H9 (cell line): ENCODE data around the gene VPS45. TPM values are rescaled to one million over a fixed set of nuclear protein-coding genes. Genes with fewer than 3 reads are reported as not detected.
"Not testable (repeated sequence)": the region's sequence is repeated elsewhere in the genome, so short reads cannot be mapped to it uniquely, and the experiment has no call there.

Source experiments
- DNase-seq: peaks from one replicate; pipeline ENCODE4 v3.0.0-alpha.2; 2017
- H2AFZ ChIP-seq: one replicate; pipeline ENCODE4 v1.6.1; 2013; ENCODE audit warnings: mild to moderate bottlenecking, low read length, control low read depth, moderate library complexity
- H2AK5ac ChIP-seq: 2 replicates; pipeline ENCODE4 v1.6.1; 2013; ENCODE audit warnings: low read length, control low read depth, mixed read lengths; ENCODE audit not compliant: insufficient read length
- H2BK120ac ChIP-seq: one replicate; pipeline ENCODE4 v1.6.1; 2013; ENCODE audit warnings: low read depth, mild to moderate bottlenecking, low read length, control low read depth, inconsistent platforms; ENCODE audit not compliant: poor library complexity, severe bottlenecking
- H2BK12ac ChIP-seq: 2 replicates; pipeline ENCODE4 v1.6.1; 2013; ENCODE audit warnings: low read length, control low read depth, mixed read lengths, low read depth; ENCODE audit not compliant: insufficient read length
- H2BK15ac ChIP-seq: 2 replicates; pipeline ENCODE4 v1.6.1; 2013; ENCODE audit warnings: low read depth, low read length, control low read depth
- H2BK20ac ChIP-seq: one replicate; pipeline ENCODE4 v1.6.1; 2013; ENCODE audit warnings: low read depth, mild to moderate bottlenecking, low read length, control low read depth, inconsistent platforms; ENCODE audit not compliant: poor library complexity, severe bottlenecking
- H2BK5ac ChIP-seq: 2 replicates; pipeline ENCODE4 v1.6.1; 2013; ENCODE audit warnings: low read length, control low read depth, mixed read lengths; ENCODE audit not compliant: insufficient read length
- H3K14ac ChIP-seq: 2 replicates; pipeline ENCODE4 v1.6.1; 2013; ENCODE audit warnings: low read length, control low read depth; ENCODE audit not compliant: insufficient read depth
- H3K18ac ChIP-seq: 2 replicates; pipeline ENCODE4 v1.6.1; 2013; ENCODE audit warnings: low read depth, mild to moderate bottlenecking, mixed read lengths, low read length, control low read depth; ENCODE audit not compliant: insufficient read length
- H3K23ac ChIP-seq: 2 replicates; pipeline ENCODE4 v1.6.1; 2013; ENCODE audit warnings: low read length, control low read depth, mixed read lengths, low read depth; ENCODE audit not compliant: insufficient read length
- H3K23me2 ChIP-seq: 2 replicates; pipeline ENCODE4 v1.6.1; 2013; ENCODE audit warnings: low read depth, mild to moderate bottlenecking, mixed read lengths, low read length, control low read depth; ENCODE audit not compliant: insufficient read length, poor library complexity, severe bottlenecking
- H3K27ac ChIP-seq: 2 replicates; pipeline ENCODE4 v1.5.1; 2013; ENCODE audit warnings: low read length, control low read depth, mixed read lengths, low read depth; ENCODE audit not compliant: insufficient read length
- H3K27me3 ChIP-seq: 2 replicates; pipeline ENCODE4 v1.6.1; 2013; ENCODE audit warnings: low read length, control low read depth, inconsistent platforms; ENCODE audit not compliant: insufficient read depth
- H3K4ac ChIP-seq: 2 replicates; pipeline ENCODE4 v1.6.1; 2013; ENCODE audit warnings: low read depth, mild to moderate bottlenecking, control low read depth, inconsistent platforms, low read length, moderate library complexity
- H3K4me1 ChIP-seq: 2 replicates; pipeline ENCODE4 v1.6.1; 2013; ENCODE audit warnings: low read length, control low read depth, inconsistent platforms; ENCODE audit not compliant: insufficient read depth
- H3K4me2 ChIP-seq: 2 replicates; pipeline ENCODE4 v1.6.1; 2013; ENCODE audit warnings: low read length, control low read depth, mixed read lengths; ENCODE audit not compliant: insufficient read length, insufficient read depth
- H3K56ac ChIP-seq: 2 replicates; pipeline ENCODE4 v1.6.1; 2013; ENCODE audit warnings: low read depth, mild to moderate bottlenecking, mixed read lengths, low read length, control low read depth; ENCODE audit not compliant: insufficient read length
- H3K79me1 ChIP-seq: 2 replicates; pipeline ENCODE4 v1.6.1; 2013; ENCODE audit warnings: low read depth, mild to moderate bottlenecking, moderate library complexity, low read length, control low read depth, inconsistent platforms; ENCODE audit not compliant: insufficient read depth, poor library complexity, severe bottlenecking
- H3K79me2 ChIP-seq: 2 replicates; pipeline ENCODE4 v1.6.1; 2013; ENCODE audit warnings: low read length, control low read depth, inconsistent platforms; ENCODE audit not compliant: insufficient read depth
- H3K9ac ChIP-seq: 2 replicates; pipeline ENCODE4 v1.6.1; 2013; ENCODE audit warnings: low read length, control low read depth, mixed read lengths; ENCODE audit not compliant: insufficient read length; ENCODE audit errors: extremely low read depth
- H3K9me3 ChIP-seq: one replicate; pipeline ENCODE4 v1.6.1; 2013; ENCODE audit warnings: low read depth, low read length, inconsistent platforms; ENCODE audit not compliant: control insufficient read depth
- H3T11ph ChIP-seq: one replicate; pipeline ENCODE4 v1.6.1; 2013; ENCODE audit warnings: mild to moderate bottlenecking, low read length, control low read depth, inconsistent platforms
- H4K20me1 ChIP-seq: one replicate; pipeline ENCODE4 v1.6.1; 2013; ENCODE audit not compliant: control insufficient read depth, insufficient read length, insufficient read depth
- H4K5ac ChIP-seq: 2 replicates; pipeline ENCODE4 v1.6.1; 2013; ENCODE audit warnings: low read depth, mild to moderate bottlenecking, mixed read lengths, low read length, control low read depth; ENCODE audit not compliant: insufficient read length
- H4K8ac ChIP-seq: replicated peaks from 2 replicates; pipeline ENCODE4 v1.6.1; 2013; ENCODE audit warnings: low read length, control low read depth, mixed read lengths, low read depth; ENCODE audit not compliant: insufficient read length
- H4K91ac ChIP-seq: 2 replicates; pipeline ENCODE4 v1.6.1; 2013; ENCODE audit warnings: low read depth, mild to moderate bottlenecking, moderate library complexity, mixed read lengths, low read length, control low read depth; ENCODE audit not compliant: insufficient read length
- H3K27ac Mint-ChIP-seq, 3 experiments: 2 replicates in 2 of 3; 3 replicates in 1 of 3; pipeline ENCODE4 v1.8.0; 2020 to 2021; ENCODE audit warnings: mixed read lengths in 3 of 3, mild to moderate bottlenecking in 1 of 3, moderate library complexity in 1 of 3
- H3K27me3 Mint-ChIP-seq: 2 replicates; pipeline ENCODE4 v1.8.0; 2021; ENCODE audit warnings: low read depth, mild to moderate bottlenecking, moderate library complexity, mixed read lengths
- H3K36me3 Mint-ChIP-seq, 3 experiments: 2 replicates in 2 of 3; 3 replicates in 1 of 3; pipeline ENCODE4 v1.8.0; 2020 to 2021; ENCODE audit warnings: low read depth in 3 of 3, mixed read lengths in 3 of 3; ENCODE audit not compliant: insufficient read depth in 1 of 3
- H3K4me1 Mint-ChIP-seq, 2 experiments: 2 replicates each; pipeline ENCODE4 v1.8.0; 2020; ENCODE audit warnings: mixed read lengths in 2 of 2
- H3K4me3 Mint-ChIP-seq, 2 experiments: 2 replicates in 1 of 2; 3 replicates in 1 of 2; pipeline ENCODE4 v1.8.0; 2020 to 2021; ENCODE audit warnings: mild to moderate bottlenecking in 2 of 2, mixed read lengths in 2 of 2, moderate library complexity in 1 of 2
- H3K9me3 Mint-ChIP-seq, 2 experiments: 2 replicates in 1 of 2; 3 replicates in 1 of 2; pipeline ENCODE4 v1.8.0; 2020; ENCODE audit warnings: mild to moderate bottlenecking in 2 of 2, mixed read lengths in 2 of 2, moderate library complexity in 1 of 2
- WGBS: extraction: QIAGEN DNeasy Blood & Tissue Kit; methylation state at CpG from one replicate; pipeline ENCODE4 v1.1.7; 2013; ENCODE audit warnings: missing lambda C conversion rate, low lambda C conversion rate, mixed read lengths; ENCODE audit not compliant: insufficient read length; ENCODE audit errors: extremely low coverage; 5-methylcytosine and 5-hydroxymethylcytosine counted together
- total RNA-seq: library from RNA; stranded (reverse); gene quantifications from 2 replicates; pipeline ENCODE4 v1.2.1, GENCODE V29; 2021
- TF ChIP-seq, protein P1 (sequence below): fragments of 200-600 bp; sonication (generic); conservative IDR thresholded peaks from 3 replicates; pipeline ENCODE4 v1.8.0; 2021; ENCODE audit warnings: antibody characterized with exemption, mild to moderate bottlenecking

Gene VPS45
- total RNA-seq, 1 experiment from 2014 or later, result 31.8 TPM

DNA sequence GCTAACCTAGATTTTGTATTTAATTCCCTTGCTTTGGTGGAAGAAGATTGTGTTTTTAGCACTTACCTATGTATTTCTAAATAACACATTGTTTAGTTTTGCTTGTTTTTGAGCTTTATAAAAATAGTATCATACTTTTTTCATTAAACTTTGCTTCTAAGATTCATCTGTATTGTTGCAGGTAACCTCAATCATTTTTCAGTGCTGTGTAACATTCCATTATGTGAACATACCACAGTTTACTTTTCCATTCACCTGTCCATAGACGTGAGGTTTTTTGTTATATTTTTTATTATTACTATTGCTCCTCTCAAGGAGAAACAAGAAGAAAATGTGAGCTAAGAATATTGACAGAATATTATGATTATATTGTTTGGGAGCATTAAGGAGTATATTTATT, 67.0 kb downstream of the VPS45 start:
- no peak overlapping the region for H3K4me3 Mint-ChIP-seq
- H3K18ac ChIP-seq, result no peak overlapping the region
- H3T11ph ChIP-seq, result no peak overlapping the region
- H4K8ac ChIP-seq, result no peak overlapping the region
- no peaks in the 10 kb centered on the region for H3K4me1 ChIP-seq
- no peak overlapping the region for H2BK20ac ChIP-seq
- H3K27me3 ChIP-seq, result no peaks in the 10 kb centered on the region
- H4K5ac ChIP-seq, result no peak overlapping the region
- no peak overlapping the region for H2BK12ac ChIP-seq
- TF ChIP-seq, protein P1, sequence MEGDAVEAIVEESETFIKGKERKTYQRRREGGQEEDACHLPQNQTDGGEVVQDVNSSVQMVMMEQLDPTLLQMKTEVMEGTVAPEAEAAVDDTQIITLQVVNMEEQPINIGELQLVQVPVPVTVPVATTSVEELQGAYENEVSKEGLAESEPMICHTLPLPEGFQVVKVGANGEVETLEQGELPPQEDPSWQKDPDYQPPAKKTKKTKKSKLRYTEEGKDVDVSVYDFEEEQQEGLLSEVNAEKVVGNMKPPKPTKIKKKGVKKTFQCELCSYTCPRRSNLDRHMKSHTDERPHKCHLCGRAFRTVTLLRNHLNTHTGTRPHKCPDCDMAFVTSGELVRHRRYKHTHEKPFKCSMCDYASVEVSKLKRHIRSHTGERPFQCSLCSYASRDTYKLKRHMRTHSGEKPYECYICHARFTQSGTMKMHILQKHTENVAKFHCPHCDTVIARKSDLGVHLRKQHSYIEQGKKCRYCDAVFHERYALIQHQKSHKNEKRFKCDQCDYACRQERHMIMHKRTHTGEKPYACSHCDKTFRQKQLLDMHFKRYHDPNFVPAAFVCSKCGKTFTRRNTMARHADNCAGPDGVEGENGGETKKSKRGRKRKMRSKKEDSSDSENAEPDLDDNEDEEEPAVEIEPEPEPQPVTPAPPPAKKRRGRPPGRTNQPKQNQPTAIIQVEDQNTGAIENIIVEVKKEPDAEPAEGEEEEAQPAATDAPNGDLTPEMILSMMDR, result no peak
- no peaks in the 10 kb centered on the region for H3K79me2 ChIP-seq
- no peak overlapping the region for H3K27ac ChIP-seq
- H3K79me1 ChIP-seq, result no peaks in the 10 kb centered on the region
- no peak overlapping the region for H3K23ac ChIP-seq
- H3K27me3 Mint-ChIP-seq, result no peaks in the 10 kb centered on the region
- no peaks in the 10 kb centered on the region for H3K36me3 Mint-ChIP-seq
- H2AFZ ChIP-seq, result no peak overlapping the region
- H4K20me1 ChIP-seq, result no peaks in the 10 kb centered on the region
- no peak overlapping the region for H2BK5ac ChIP-seq
- no CpG with 5 or more reads among the region's 1 CpG for WGBS
- no peak for DNase-seq
- H3K27ac Mint-ChIP-seq, result no peak overlapping the region
- no peak overlapping the region for H2BK15ac ChIP-seq
- H3K14ac ChIP-seq, result no peak overlapping the region
- H3K23me2 ChIP-seq, result no peaks in the 10 kb centered on the region
- no peaks in the 10 kb centered on the region; a peak in 1 of 5 replicates for H3K9me3 Mint-ChIP-seq
- H3K4me1 Mint-ChIP-seq, result no peaks in the 10 kb centered on the region
- no peaks in the 10 kb centered on the region for H3K9me3 ChIP-seq
- no peak overlapping the region for H3K4ac ChIP-seq
- H2AK5ac ChIP-seq, result no peak overlapping the region
- H3K9ac ChIP-seq, result no peak overlapping the region
- H3K56ac ChIP-seq, result no peak overlapping the region
- no peak overlapping the region for H4K91ac ChIP-seq
- H3K4me2 ChIP-seq, result no peak overlapping the region
- no peak overlapping the region for H2BK120ac ChIP-seq

DNA sequence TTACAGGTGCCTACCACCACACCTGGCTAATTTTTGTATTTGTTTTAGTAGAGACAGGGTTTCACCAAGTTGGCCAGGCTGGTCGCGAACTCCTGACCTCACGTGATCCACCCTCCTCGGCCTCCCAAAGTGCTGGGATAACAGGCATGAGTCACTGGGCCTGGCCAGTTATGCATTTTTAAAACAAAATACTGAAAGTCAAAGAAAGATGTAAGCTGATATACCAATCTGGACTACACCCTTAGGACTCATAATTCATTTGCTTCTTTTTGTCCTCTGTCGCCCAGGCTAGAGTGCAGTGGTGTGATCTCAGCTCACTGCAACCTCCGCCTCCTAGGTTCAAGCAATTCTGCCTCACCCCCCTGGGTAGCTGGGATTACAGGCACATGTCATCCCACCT, 67.8 kb downstream of the VPS45 start:
- H2BK5ac ChIP-seq, DNase-seq, H3K27me3 ChIP-seq, H3T11ph ChIP-seq, H3K36me3 Mint-ChIP-seq, H3K27me3 Mint-ChIP-seq, H2BK15ac ChIP-seq, H3K4ac ChIP-seq, H4K8ac ChIP-seq, H3K23me2 ChIP-seq, H2BK12ac ChIP-seq, H3K27ac ChIP-seq, H3K9me3 Mint-ChIP-seq, H3K23ac ChIP-seq, H3K4me3 Mint-ChIP-seq, H3K4me1 ChIP-seq, H3K27ac Mint-ChIP-seq, H3K79me1 ChIP-seq, H2BK120ac ChIP-seq, H4K5ac ChIP-seq, H3K18ac ChIP-seq, H2BK20ac ChIP-seq, H2AFZ ChIP-seq, H3K9ac ChIP-seq, H2AK5ac ChIP-seq, H3K4me1 Mint-ChIP-seq, H4K91ac ChIP-seq, H3K9me3 ChIP-seq, H4K20me1 ChIP-seq, H3K4me2 ChIP-seq, H3K14ac ChIP-seq, H3K56ac ChIP-seq, H3K79me2 ChIP-seq: not testable (repeated sequence)
- WGBS, result no CpG with 5 or more reads among the region's 6 CpGs
